Transverse colon (tissue), 4 donors: ENCODE measurements around the gene PLCL1. TPM values are rescaled to one million over a fixed set of nuclear protein-coding genes. Genes with fewer than 3 reads are reported as not detected.

Experiments
- DNase-seq: peaks from one replicate; pipeline ENCODE4 v3.0.0-alpha.2; 2019
- H3K27ac ChIP-seq, 4 donors: fragments of 200-600 bp; sonication (generic); 2 replicates each; pipeline ENCODE4 v1.5.1; 2016 to 2018; ENCODE audit warnings: inconsistent platforms in 4 of 4
- H3K27me3 ChIP-seq: fragments of 200-600 bp; sonication (generic); 2 replicates; pipeline ENCODE4 v1.5.1; 2017; ENCODE audit warnings: inconsistent platforms
- H3K36me3 ChIP-seq, 4 donors: fragments of 200-600 bp; sonication (generic); 2 replicates each; pipeline ENCODE4 v1.5.1; 2017 to 2019; ENCODE audit warnings: inconsistent platforms in 4 of 4
- H3K4me1 ChIP-seq, 4 donors: fragments of 200-600 bp; sonication (generic); 2 replicates each; pipeline ENCODE4 v1.5.1; 2017 to 2020; ENCODE audit warnings: inconsistent platforms in 4 of 4
- H3K4me3 ChIP-seq, 4 donors: fragments of 200-600 bp; sonication (generic); 1 replicate in 1 of 4; 2 replicates in 3 of 4; pipeline versions ENCODE4 v1.5.1 to v1.6.1; 2017 to 2019; ENCODE audit warnings: inconsistent platforms in 4 of 4
- H3K9me3 ChIP-seq, 2 donors: fragments of 200-600 bp; sonication (generic); 2 replicates each; pipeline ENCODE4 v1.5.1; 2017 to 2019; ENCODE audit warnings: inconsistent platforms in 2 of 2
- EP300 ChIP-seq: sonication (generic); formaldehyde crosslinking; IDR thresholded peaks from one replicate; pipeline ENCODE4 v1.6.1; 2017; ENCODE audit warnings: antibody characterized with exemption, low read depth
- POLR2A ChIP-seq: fragments of 450-650 bp; IDR thresholded peaks from one replicate; pipeline ENCODE4 v1.6.1; 2016; ENCODE audit warnings: antibody characterized with exemption, mild to moderate bottlenecking, moderate library complexity
- POLR2AphosphoS5 ChIP-seq, 3 donors: sonication (generic); formaldehyde crosslinking; IDR thresholded peaks; one replicate each; pipeline ENCODE4 v1.6.1; 2016; ENCODE audit warnings: antibody characterized with exemption in 3 of 3
- WGBS, 2 donors: methylation state at CpG; one replicate each; pipeline ENCODE4 v1.1.5; 2018; ENCODE audit warnings: low coverage in 1 of 2; 5-methylcytosine and 5-hydroxymethylcytosine counted together
- in situ Hi-C, 4 donors: fragments of 200-750 bp; cut with MboI; loops; one replicate each; pipeline versions ENCODE4 v1.15.0 to v1.15.1; 2017; ENCODE audit warnings: low sequenced_read_pairs in 3 of 4, low pct_ligation_motif_present in 1 of 4, low pct_unique_long_range_greater_than_20kb in 1 of 4
- intact Hi-C: fragments of 100-400 bp; cut with DNase I; formaldehyde crosslinking; loops from one replicate; pipeline ENCODE4 v1.15.1; 2023; ENCODE audit warnings: low total_unique reads
- total RNA-seq, 4 donors: library from RNA; depleted of rRNA; stranded (reverse); fragments of >200 nt; gene quantifications; one replicate each; pipeline ENCODE4 v1.1.0, GENCODE V29; 2016
- TF ChIP-seq, protein P1 (sequence below), 5 experiments: fragments of 200-600 bp in 3 of 5; fragments of 450-650 bp in 2 of 5; sonication (generic) in 3 of 5; IDR thresholded peaks; 1 replicate in 2 of 5; 2 replicates in 3 of 5; pipeline ENCODE4 v1.5.1; 2016 to 2017; ENCODE audit warnings: antibody characterized with exemption in 5 of 5, inconsistent platforms in 3 of 5, mild to moderate bottlenecking in 2 of 5, moderate library complexity in 1 of 5

The PLCL1 gene
- total RNA-seq, 4 donors from 2014 or later = 0.20 to 7.1 (median 5.3) TPM

DNA sequence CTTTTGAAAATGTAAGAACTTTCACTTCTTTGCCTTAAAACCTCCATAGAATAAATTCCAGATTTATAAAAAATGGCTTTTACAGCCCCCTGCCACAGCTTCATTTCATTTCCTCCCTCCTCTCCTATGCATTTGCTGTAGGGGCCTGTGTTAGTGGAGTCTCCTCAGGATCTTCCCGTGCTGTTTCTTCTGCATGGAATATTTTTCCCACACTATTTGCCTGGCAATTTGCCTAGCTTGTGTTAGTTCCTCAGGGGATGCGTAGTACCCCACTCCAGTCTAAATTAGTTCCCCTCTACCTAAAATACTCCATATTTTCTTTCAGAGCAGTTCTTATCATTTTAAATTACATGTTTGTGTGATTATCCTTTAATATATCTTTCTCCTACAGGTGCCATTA, 262.2 kb downstream of the PLCL1 start:
- no peaks in the 10 kb centered on the region for H3K4me1 ChIP-seq
- no peak overlapping the region for H3K27ac ChIP-seq
- WGBS, 2 donors = 89 to 93% methylated on average over 2 of the region's 2 CpGs
- intact Hi-C loops = no loop called here
- TF ChIP-seq POLR2A = no peak
- TF ChIP-seq, protein P1, sequence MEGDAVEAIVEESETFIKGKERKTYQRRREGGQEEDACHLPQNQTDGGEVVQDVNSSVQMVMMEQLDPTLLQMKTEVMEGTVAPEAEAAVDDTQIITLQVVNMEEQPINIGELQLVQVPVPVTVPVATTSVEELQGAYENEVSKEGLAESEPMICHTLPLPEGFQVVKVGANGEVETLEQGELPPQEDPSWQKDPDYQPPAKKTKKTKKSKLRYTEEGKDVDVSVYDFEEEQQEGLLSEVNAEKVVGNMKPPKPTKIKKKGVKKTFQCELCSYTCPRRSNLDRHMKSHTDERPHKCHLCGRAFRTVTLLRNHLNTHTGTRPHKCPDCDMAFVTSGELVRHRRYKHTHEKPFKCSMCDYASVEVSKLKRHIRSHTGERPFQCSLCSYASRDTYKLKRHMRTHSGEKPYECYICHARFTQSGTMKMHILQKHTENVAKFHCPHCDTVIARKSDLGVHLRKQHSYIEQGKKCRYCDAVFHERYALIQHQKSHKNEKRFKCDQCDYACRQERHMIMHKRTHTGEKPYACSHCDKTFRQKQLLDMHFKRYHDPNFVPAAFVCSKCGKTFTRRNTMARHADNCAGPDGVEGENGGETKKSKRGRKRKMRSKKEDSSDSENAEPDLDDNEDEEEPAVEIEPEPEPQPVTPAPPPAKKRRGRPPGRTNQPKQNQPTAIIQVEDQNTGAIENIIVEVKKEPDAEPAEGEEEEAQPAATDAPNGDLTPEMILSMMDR (IDR thresholded peaks at IDR 0.05) = no peak
- H3K27me3 ChIP-seq = no peaks in the 10 kb centered on the region
- H3K9me3 ChIP-seq = no peaks in the 10 kb centered on the region
- H3K36me3 ChIP-seq = no peaks in the 10 kb centered on the region
- in situ Hi-C loops = no loop called here
- no peak for DNase-seq
- no peak overlapping the region for H3K4me3 ChIP-seq

DNA sequence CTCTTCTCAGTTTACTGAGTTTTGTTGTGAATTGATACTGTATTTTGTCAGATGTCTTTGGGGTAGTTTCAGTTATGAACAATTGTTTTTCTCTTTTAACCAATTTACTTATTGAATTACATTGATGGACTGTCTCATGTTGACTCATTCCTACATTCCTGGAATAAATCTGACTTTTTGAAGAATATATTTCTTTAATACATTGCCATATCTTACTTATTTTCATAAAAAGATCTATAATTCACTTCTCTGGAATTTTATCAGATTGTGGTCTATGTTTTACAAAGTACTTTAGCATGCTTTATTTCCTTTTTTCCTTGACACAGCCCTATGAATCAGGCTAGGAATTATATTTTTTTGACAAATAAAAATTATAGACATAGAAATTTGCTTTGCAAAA, 268.3 kb downstream of the PLCL1 start:
- no peak overlapping the region for H3K4me3 ChIP-seq
- H3K9me3 ChIP-seq = no peaks in the 10 kb centered on the region
- in situ Hi-C loops (no loop called here), intact Hi-C loops (no loop called here)
- H3K36me3 ChIP-seq = no peaks in the 10 kb centered on the region
- TF ChIP-seq, protein P1 (IDR thresholded peaks at IDR 0.05) = no peak
- TF ChIP-seq EP300 = no peak
- no peak for TF ChIP-seq POLR2AphosphoS5 (IDR thresholded peaks at IDR 0.05)
- TF ChIP-seq POLR2A = no peak
- DNase-seq = no peak
- H3K4me1 ChIP-seq = no peaks in the 10 kb centered on the region
- H3K27ac ChIP-seq = no peak overlapping the region
- H3K27me3 ChIP-seq = no peaks in the 10 kb centered on the region

DNA sequence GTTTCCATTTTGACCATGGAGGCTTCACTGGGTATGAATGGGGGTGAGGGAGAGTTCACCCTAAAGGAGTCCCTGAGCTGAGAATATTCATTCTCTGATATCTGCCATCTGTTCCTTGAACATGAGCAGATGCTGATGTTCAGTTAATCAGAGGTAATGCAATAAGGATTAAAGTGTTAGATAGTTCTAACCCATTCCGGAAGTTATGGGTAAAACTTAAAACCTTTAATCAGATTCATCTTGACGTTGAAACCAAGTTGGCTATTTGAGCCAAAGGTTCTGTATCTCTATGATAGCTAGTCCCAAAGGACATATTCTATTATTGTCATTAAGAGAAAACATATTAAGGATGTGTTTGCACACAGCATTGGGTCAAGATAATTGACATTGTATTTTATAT, 268.9 kb downstream of the PLCL1 start:
- TF ChIP-seq EP300 = no peak
- TF ChIP-seq POLR2AphosphoS5 (IDR thresholded peaks at IDR 0.05) = no peak
- TF ChIP-seq, protein P1 (IDR thresholded peaks at IDR 0.05) = no peak
- TF ChIP-seq POLR2A = no peak
- no peaks in the 10 kb centered on the region for H3K36me3 ChIP-seq
- in situ Hi-C loops = no loop called here
- no peaks in the 10 kb centered on the region for H3K4me1 ChIP-seq
- no peaks in the 10 kb centered on the region for H3K27me3 ChIP-seq
- no peaks in the 10 kb centered on the region for H3K9me3 ChIP-seq
- H3K27ac ChIP-seq = no peak overlapping the region
- DNase-seq = no peak
- 81 to 94% methylated on average over 2 of the region's 2 CpGs for WGBS, 2 donors
- intact Hi-C loops = no loop called here
- H3K4me3 ChIP-seq = no peak overlapping the region

DNA sequence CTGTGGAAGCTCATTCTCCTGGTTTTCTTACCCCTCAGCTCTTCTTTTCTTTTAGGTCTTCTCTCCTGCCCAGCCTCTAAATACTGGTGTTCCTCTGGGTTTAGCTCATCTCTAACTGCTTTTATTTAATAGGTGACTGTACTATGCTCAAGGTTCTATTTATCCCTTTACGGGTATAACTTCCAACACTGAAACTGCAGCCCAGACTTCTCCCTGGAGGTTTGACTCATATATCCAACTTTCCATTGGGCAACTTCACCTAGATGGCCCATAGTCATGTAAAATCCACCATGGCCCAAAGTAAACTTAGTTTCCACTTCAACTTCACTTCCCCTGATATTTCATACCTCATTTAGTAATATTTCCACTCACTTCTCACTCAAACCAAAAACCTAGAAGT, 273.1 kb downstream of the PLCL1 start:
- H3K27ac ChIP-seq = no peak overlapping the region
- no peak for DNase-seq
- in situ Hi-C loops = no loop called here
- no peak for TF ChIP-seq EP300
- intact Hi-C loops = no loop called here
- WGBS, 2 donors = 96 to 100% methylated on average over 1 of the region's 1 CpG
- no peaks in the 10 kb centered on the region for H3K36me3 ChIP-seq
- no peak overlapping the region for H3K4me3 ChIP-seq
- H3K27me3 ChIP-seq = no peaks in the 10 kb centered on the region
- H3K4me1 ChIP-seq = no peaks in the 10 kb centered on the region
- H3K9me3 ChIP-seq = no peaks in the 10 kb centered on the region

DNA sequence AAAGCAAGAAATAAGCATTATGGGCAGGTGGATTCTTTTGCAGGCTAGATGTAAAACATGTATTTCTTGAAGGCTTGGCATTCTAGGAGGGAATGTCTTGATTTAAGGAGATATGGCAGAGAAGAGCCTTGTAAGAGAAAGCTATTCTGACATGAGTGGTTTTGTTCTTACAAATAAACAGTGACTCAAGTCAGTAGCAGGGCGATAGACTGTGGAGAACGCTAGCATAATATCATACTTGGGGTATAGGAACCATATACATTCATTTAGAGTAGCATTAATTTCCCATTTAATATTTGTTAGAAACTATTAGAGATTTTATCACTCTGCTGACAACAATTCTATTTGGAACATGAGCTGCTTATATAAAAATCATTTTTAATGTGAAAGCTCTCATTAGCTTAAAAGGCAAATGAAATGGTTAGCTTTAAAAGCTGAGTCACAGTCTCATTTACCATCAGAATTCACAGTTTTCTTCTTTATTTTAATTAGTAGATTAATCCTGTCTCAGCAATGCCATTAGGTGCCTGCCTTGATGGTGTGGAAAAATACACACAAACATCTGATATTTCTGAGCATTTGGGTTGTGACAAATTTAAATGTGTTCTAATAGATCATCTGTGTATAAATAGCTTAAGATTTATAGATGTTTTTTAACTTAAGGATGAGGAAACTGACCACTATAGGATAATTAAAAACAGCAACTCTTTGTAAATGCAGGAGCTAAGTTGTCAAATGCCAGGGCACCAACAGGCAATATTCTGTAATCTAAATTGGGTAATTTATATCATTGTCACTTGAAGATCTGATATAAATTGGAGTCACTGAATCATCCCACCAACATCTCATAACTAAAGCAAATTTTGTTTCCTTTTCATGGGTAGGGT, 276.7 kb downstream of the PLCL1 start:
- Histone ChIP-seq H3K27me3 (no peaks in the 10 kb centered on the region), H3K4me3 (no peak overlapping the region), H3K4me1 (no peaks in the 10 kb centered on the region), H3K9me3 (no peaks in the 10 kb centered on the region), H3K27ac (no peak overlapping the region), H3K36me3 (no peaks in the 10 kb centered on the region)
- DNase-seq = no peak
- TF ChIP-seq, protein P1 (IDR thresholded peaks at IDR 0.05) = no peak
- TF ChIP-seq POLR2A = no peak
- TF ChIP-seq EP300 = no peak
- no peak for TF ChIP-seq POLR2AphosphoS5 (IDR thresholded peaks at IDR 0.05)
- intact Hi-C loops = no loop called here
- in situ Hi-C loops = no loop called here
- 75 to 84% methylated on average over 2 of the region's 2 CpGs for WGBS, 2 donors
